H1 (cell line): Measurements from ENCODE around the gene TMEM151B. TPM values are rescaled to one million over a fixed set of nuclear protein-coding genes. Genes with fewer than 3 reads are reported as not detected.
A peak's percentile ranks its signal among the peaks of the same experiment; 100 is the strongest.

ENCODE experiments used
- CTCF ChIA-PET: fragments of 300-600 bp; sonication (Branson Sonifier 250); formaldehyde crosslinking; loops from one replicate; lab custom pipeline; 2021; ENCODE audit not compliant: partially characterized antibody; lab: Charles Lee
- POLR2A ChIA-PET: fragments of 300-600 bp; sonication (Branson Sonifier 250); formaldehyde crosslinking; loops from one replicate; lab custom pipeline; 2021; ENCODE audit warnings: inconsistent platforms; ENCODE audit not compliant: partially characterized antibody; lab: Charles Lee
- DNase-seq, 2 experiments: peaks; one replicate each; pipeline versions ENCODE4 v3.0.0 to v3.0.0-alpha.2; 2010 to 2022; ENCODE audit warnings: low spot score in 2 of 2, low read depth in 1 of 2, mixed read lengths in 1 of 2
- FAIRE-seq: peaks from 2 replicates; lab custom pipeline; 2011; peaks lifted over from hg19 to GRCh38; lab: Jason Lieb, UNC
- H2AFZ ChIP-seq: 2 replicates; pipeline ENCODE4 v1.8.1; 2012; ENCODE audit warnings: low read length, inconsistent platforms
- H2AK5ac ChIP-seq: 2 replicates; pipeline ENCODE4 v1.6.1; 2013; ENCODE audit warnings: low read depth, low read length
- H2BK120ac ChIP-seq: replicated peaks from 2 replicates; pipeline ENCODE3; 2013; ENCODE audit warnings: low read depth, low read length, inconsistent platforms
- H2BK12ac ChIP-seq: 2 replicates; pipeline ENCODE4 v1.6.1; 2013; ENCODE audit warnings: low read depth, low read length
- H2BK15ac ChIP-seq: 2 replicates; pipeline ENCODE4 v1.6.1; 2013; ENCODE audit warnings: low read length
- H2BK20ac ChIP-seq: 2 replicates; pipeline ENCODE4 v1.6.1; 2013; ENCODE audit warnings: low read length
- H2BK5ac ChIP-seq: 2 replicates; pipeline ENCODE4 v1.6.1; 2013; ENCODE audit warnings: low read depth, low read length
- H3K14ac ChIP-seq: 2 replicates; pipeline ENCODE4 v1.6.1; 2013; ENCODE audit warnings: inconsistent platforms; ENCODE audit not compliant: insufficient read length
- H3K18ac ChIP-seq: 2 replicates; pipeline ENCODE4 v1.6.1; 2013; ENCODE audit warnings: low read length; ENCODE audit errors: extremely low read depth
- H3K23ac ChIP-seq: 2 replicates; pipeline ENCODE4 v1.6.1; 2013; ENCODE audit warnings: inconsistent platforms; ENCODE audit not compliant: insufficient read length
- H3K23me2 ChIP-seq: 2 replicates; pipeline ENCODE4 v1.6.1; 2013; ENCODE audit warnings: low read depth, low read length
- H3K27ac ChIP-seq: 2 replicates; pipeline ENCODE4 v1.6.1; 2011; ENCODE audit warnings: low read depth, low read length, inconsistent platforms
- H3K27me3 ChIP-seq, 4 experiments: replicated peaks in 1 of 4; 1 replicate in 1 of 4; 2 replicates in 3 of 4; pipeline versions ENCODE4 v1.6.1 to v1.8.1; 2011 to 2013; ENCODE audit warnings: low read length in 3 of 4, mild to moderate bottlenecking in 3 of 4, inconsistent platforms in 2 of 4, mixed read lengths in 2 of 4, moderate library complexity in 1 of 4; ENCODE audit not compliant: control insufficient read depth in 3 of 4, insufficient read depth in 3 of 4; ENCODE audit errors: extremely low read depth in 1 of 4
- H3K36me3 ChIP-seq, 4 experiments: 2 replicates each; pipeline versions ENCODE4 v1.6.1 to v1.8.1; 2011 to 2013; ENCODE audit warnings: mild to moderate bottlenecking in 4 of 4, low read length in 3 of 4, moderate library complexity in 2 of 4, control low read depth in 1 of 4, inconsistent platforms in 1 of 4; ENCODE audit not compliant: insufficient read depth in 4 of 4, control insufficient read depth in 2 of 4
- H3K4ac ChIP-seq: replicated peaks from 2 replicates; pipeline ENCODE3; 2013; ENCODE audit warnings: low read length, low read depth, mixed read lengths, inconsistent platforms; ENCODE audit not compliant: insufficient read length
- H3K4me1 ChIP-seq, 4 experiments: replicated peaks in 1 of 4; 1 replicate in 1 of 4; 2 replicates in 3 of 4; pipeline versions ENCODE4 v1.6.1 to v1.8.1; 2011 to 2013; ENCODE audit warnings: low read length in 3 of 4, inconsistent platforms in 2 of 4, mixed read lengths in 1 of 4; ENCODE audit not compliant: insufficient read depth in 4 of 4, control insufficient read depth in 3 of 4
- H3K4me2 ChIP-seq, 2 experiments: 2 replicates each; pipeline versions ENCODE4 v1.6.1 to v1.8.1; 2011 to 2013; ENCODE audit warnings: low read depth in 2 of 2, low read length in 2 of 2, control low read depth in 1 of 2, inconsistent platforms in 1 of 2, mild to moderate bottlenecking in 1 of 2; ENCODE audit not compliant: insufficient read depth in 1 of 2
- H3K4me3 ChIP-seq, 4 experiments: fragments of 200-600, 300-600 bp in 1 of 4; sonication (generic), shearing (Covaris generic), sonication (Bioruptor Twin) in 1 of 4; 2 replicates each; pipeline versions ENCODE4 v1.5.1 to v1.8.1; 2011 to 2016; ENCODE audit warnings: low read length in 4 of 4, low read depth in 3 of 4, control low read depth in 2 of 4, inconsistent platforms in 2 of 4, mild to moderate bottlenecking in 2 of 4, mixed read lengths in 1 of 4, moderate library complexity in 1 of 4; ENCODE audit not compliant: insufficient read depth in 2 of 4; ENCODE audit errors: extremely low read depth in 1 of 4
- H3K56ac ChIP-seq: replicated peaks from 2 replicates; pipeline ENCODE3; 2013; ENCODE audit warnings: low read depth, mild to moderate bottlenecking, mixed read lengths, low read length, inconsistent platforms; ENCODE audit not compliant: insufficient read length
- H3K79me1 ChIP-seq: 2 replicates; pipeline ENCODE4 v1.6.1; 2013; ENCODE audit warnings: low read depth, low read length, control low read depth
- H3K79me2 ChIP-seq, 2 experiments: 2 replicates each; pipeline versions ENCODE4 v1.6.1 to v1.8.1; 2012 to 2013; ENCODE audit warnings: low read length in 2 of 2, mild to moderate bottlenecking in 2 of 2, inconsistent platforms in 1 of 2; ENCODE audit not compliant: insufficient read depth in 2 of 2, control insufficient read depth in 1 of 2
- H3K9ac ChIP-seq, 4 experiments: replicated peaks in 1 of 4; 1 replicate in 1 of 4; 2 replicates in 3 of 4; pipeline versions ENCODE4 v1.6.1 to v1.8.1; 2011 to 2013; ENCODE audit warnings: low read depth in 3 of 4, low read length in 3 of 4, control low read depth in 2 of 4, mild to moderate bottlenecking in 2 of 4, moderate library complexity in 2 of 4, inconsistent platforms in 1 of 4; ENCODE audit errors: extremely low read depth in 1 of 4
- H3K9me3 ChIP-seq, 2 experiments: 2 replicates each; pipeline versions ENCODE4 v1.6.1 to v1.8.1; 2012 to 2013; ENCODE audit warnings: mild to moderate bottlenecking in 2 of 2, moderate library complexity in 2 of 2, control low read depth in 1 of 2, inconsistent platforms in 1 of 2, low read depth in 1 of 2, low read length in 1 of 2, mixed read lengths in 1 of 2; ENCODE audit not compliant: insufficient read depth in 2 of 2
- H4K20me1 ChIP-seq, 2 experiments: replicated peaks in 1 of 2; 2 replicates each; pipeline versions ENCODE3 to v1.8.1; 2011 to 2013; ENCODE audit warnings: inconsistent platforms in 2 of 2, low read length in 2 of 2, mild to moderate bottlenecking in 1 of 2; ENCODE audit not compliant: insufficient read depth in 2 of 2, control insufficient read depth in 1 of 2
- H4K5ac ChIP-seq: 2 replicates; pipeline ENCODE4 v1.6.1; 2013; ENCODE audit warnings: low read length, low read depth, mixed read lengths, inconsistent platforms; ENCODE audit not compliant: insufficient read length
- H4K8ac ChIP-seq: 2 replicates; pipeline ENCODE4 v1.8.0; 2013; ENCODE audit warnings: mild to moderate bottlenecking, moderate library complexity, low read length, inconsistent platforms; ENCODE audit not compliant: insufficient read depth; ENCODE audit errors: extremely low read depth
- H4K91ac ChIP-seq: replicated peaks from 2 replicates; pipeline ENCODE3; 2013; ENCODE audit warnings: low read length, mixed read lengths, inconsistent platforms; ENCODE audit not compliant: insufficient read length
- CREB1 ChIP-seq: IDR thresholded peaks from 2 replicates; pipeline ENCODE4 v1.6.1; 2012; ENCODE audit warnings: inconsistent platforms
- KDM1A ChIP-seq: fragments of 200-600, 300-600 bp; sonication (generic); IDR thresholded peaks from 2 replicates; pipeline ENCODE4 v1.7.1; 2016; ENCODE audit warnings: mild to moderate bottlenecking, low read length, borderline replicate concordance
- POLR2A ChIP-seq, 2 experiments: IDR thresholded peaks; 1 replicate in 1 of 2; 2 replicates in 1 of 2; pipeline ENCODE4 v1.6.1; 2011; ENCODE audit warnings: low read depth in 2 of 2, low read length in 2 of 2, mild to moderate bottlenecking in 2 of 2; ENCODE audit errors: control extremely low read depth in 1 of 2
- POLR2AphosphoS5 ChIP-seq: IDR thresholded peaks from 2 replicates; pipeline ENCODE4 v1.6.1; 2011; ENCODE audit warnings: low read depth, low read length
- SAP30 ChIP-seq: fragments of 300-600 bp; sonication (generic); IDR thresholded peaks from 2 replicates; pipeline ENCODE4 v1.7.1; 2012; ENCODE audit warnings: low read length, moderate library complexity, mild to moderate bottlenecking, inconsistent platforms; ENCODE audit not compliant: insufficient read depth, insufficient replicate concordance
- WGBS, 2 experiments: shearing (Covaris generic) in 1 of 2; methylation state at CpG; one replicate each; pipeline versions ENCODE4 v1.1.6 to v1.1.7; 2013 to 2015; ENCODE audit warnings: low lambda C conversion rate in 2 of 2, mixed read lengths in 2 of 2, inconsistent platforms in 1 of 2, low coverage in 1 of 2, missing lambda C conversion rate in 1 of 2; ENCODE audit not compliant: insufficient replicate concordance in 2 of 2, insufficient coverage in 1 of 2, insufficient read length in 1 of 2; ENCODE audit errors: extremely low coverage in 1 of 2, missing lambda C conversion rate in 1 of 2; 5-methylcytosine and 5-hydroxymethylcytosine counted together
- polyA plus RNA-seq, 7 experiments: library from polyadenylated mRNA; depleted of rRNA in 3 of 7; stranded (reverse) in 5 of 7; unstranded in 2 of 7; fragments of >200 nt in 5 of 7; fragments of 200-250 nt in 2 of 7; gene quantifications; 1 replicate in 5 of 7; 2 replicates in 1 of 7; 4 replicates in 1 of 7; pipeline versions ENCODE4 v1.2.1 to v1.2.3, GENCODE V29; 2011 to 2013; ENCODE audit warnings: missing spikeins in 2 of 7, mixed read lengths in 2 of 7
- total RNA-seq: library from RNA; stranded (reverse); fragmentation: NEBNext Ultra II Directional; extraction: Animal tissue kit (Norgen Biotek cat#: 25700); gene quantifications from 2 replicates; pipeline ENCODE4 v1.2.1, GENCODE V29; 2021
- TF ChIP-seq, protein P1 (sequence below): IDR thresholded peaks from 2 replicates; pipeline ENCODE4 v1.6.1; 2012; ENCODE audit warnings: low read length, inconsistent platforms
- TF ChIP-seq, protein P2 (sequence below): IDR thresholded peaks from 2 replicates; pipeline ENCODE4 v1.6.1; 2011; ENCODE audit warnings: low read length, improper control_type of control experiment

Gene TMEM151B
- total and polyA plus RNA-seq, 2 of the 8 experiments (the other 6 are each of a cell fraction or from before 2014, with no cell fraction given) = 8.0 to 15.5 TPM

DNA sequence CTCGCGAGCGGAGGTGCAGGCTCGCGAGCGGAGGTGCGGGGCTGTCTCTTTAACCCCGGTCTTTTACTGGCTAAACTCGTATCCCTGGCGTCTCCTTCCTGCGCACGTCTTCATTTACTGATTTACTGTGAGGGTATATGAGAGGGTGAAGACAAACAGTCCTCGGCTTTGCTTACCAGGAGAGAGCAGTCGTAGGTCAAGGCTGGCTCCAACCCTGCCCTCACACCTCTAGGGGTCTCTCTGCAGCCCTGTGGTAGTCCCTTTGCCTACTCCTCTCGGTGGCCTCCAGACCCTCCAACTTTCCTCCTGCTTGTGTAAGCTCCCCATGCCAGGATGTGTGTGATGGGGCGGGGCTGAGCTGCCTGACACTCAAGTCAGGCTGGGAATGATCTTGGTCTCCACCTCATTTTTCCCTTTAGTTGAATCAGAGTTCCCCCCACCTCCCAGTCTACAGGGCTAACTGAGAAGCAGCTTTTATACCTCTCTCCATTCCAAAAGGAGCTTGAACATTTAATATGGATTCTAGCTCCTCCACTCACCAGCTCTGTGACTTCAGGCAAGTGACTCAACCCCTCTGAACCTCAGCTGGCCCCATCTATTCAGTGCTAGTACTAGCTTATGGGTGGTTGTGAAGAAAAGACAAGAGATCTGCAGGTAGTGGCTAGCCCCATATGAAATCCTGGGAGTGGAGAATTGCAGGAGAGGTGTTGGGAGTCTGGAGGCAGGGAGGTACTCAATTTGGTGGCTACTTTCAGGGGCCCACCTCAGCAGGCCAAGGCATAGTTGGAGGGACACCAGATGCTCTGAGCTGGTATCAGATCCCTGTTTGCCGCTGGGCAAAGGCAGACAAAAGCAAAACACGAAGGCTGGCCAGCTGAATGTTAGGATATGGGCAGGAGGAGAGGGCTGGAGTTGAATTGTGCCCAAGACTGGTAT, 46.0 kb upstream of the TMEM151B start:
- peak overlapping the region; percentile 65 to 90 (median 78) for H3K4me3 ChIP-seq
- H4K91ac ChIP-seq = peak overlapping the region; percentile 5
- H3K9me3 ChIP-seq = no peaks in the 10 kb centered on the region
- 0 out of 2 replicates have a peak overlapping the region, but pooled peaks have one; percentile 67 for H2BK15ac ChIP-seq
- H3K9ac ChIP-seq = peak overlapping the region in 3 of 4 experiments; percentile 41 to 67 (median 42); a peak in 5 of 7 replicates
- H2BK12ac ChIP-seq = peak overlapping the region; percentile 68; the same call in 1 of the 2 replicates
- H3K79me1 ChIP-seq = peaks cover 23% of the 10 kb centered on the region
- H2BK20ac ChIP-seq = no peak overlapping the region
- FAIRE-seq (no peak), DNase-seq (no peak)
- H3K56ac ChIP-seq = no peak overlapping the region
- H3K23ac ChIP-seq = no peak overlapping the region
- CTCF ChIA-PET = interaction anchor here (0.6 to 19.4 kb wide), 28 partner anchors 8 to 511 kb away, joined by 3 to 287 read pairs (median 6); partner anchors contain the start of genes HSP90AB1, MYMX, SLC35B2 and TMEM151B
- WGBS, 2 experiments = 12% methylated on average over 14 of the region's 18 CpGs; no CpG with 5 or more reads in 1 of the 2 experiments
- H3K14ac ChIP-seq = no peak overlapping the region
- no peak overlapping the region for H2AFZ ChIP-seq
- H3K4me2 ChIP-seq = peak overlapping the region; percentile 94 to 95
- H4K5ac ChIP-seq = peak overlapping the region; percentile 25
- H3K36me3 ChIP-seq = peaks cover 6 to 13% (median 7%) of the 10 kb centered on the region in 4 experiments; a peak in 5 of 8 replicates
- peaks cover 16% of the 10 kb centered on the region for H3K23me2 ChIP-seq
- H3K27ac ChIP-seq = no peak overlapping the region
- H4K8ac ChIP-seq = no peak overlapping the region
- peaks cover 30 to 38% of the 10 kb centered on the region in 2 experiments for H4K20me1 ChIP-seq
- H3K18ac ChIP-seq = peak overlapping the region; percentile 68; the same call in 1 of the 2 replicates
- peaks cover 15 to 48% (median 35%) of the 10 kb centered on the region in 4 experiments for H3K4me1 ChIP-seq
- H3K4ac ChIP-seq = peak overlapping the region; percentile 46
- H3K79me2 ChIP-seq = peaks cover 10 to 47% of the 10 kb centered on the region in 2 experiments; a peak in 3 of 4 replicates
- no peak overlapping the region for H2BK120ac ChIP-seq
- POLR2A ChIA-PET = interaction anchor here (0.9 to 21.0 kb wide), 15 partner anchors 11 to 88 kb away, joined by 3 to 477 read pairs (median 9); partner anchors contain the start of genes AARS2, HSP90AB1 and SLC35B2
- H2AK5ac ChIP-seq = no peak overlapping the region
- peak overlapping the region; percentile 26; the same call in 1 of the 2 replicates for H2BK5ac ChIP-seq
- no peaks in the 10 kb centered on the region for H3K27me3 ChIP-seq
- TF ChIP-seq KDM1A (no peak), CREB1 (0 out of 2 replicates have a peak, but pooled peaks have one; percentile 4), POLR2AphosphoS5 (0 out of 2 replicates have a peak, but pooled peaks have one; percentile 15), POLR2A (IDR thresholded peaks at IDR 0.05; ENCODE audit: control extremely low read depth in 1 of 2, low read depth in 2 of 2, low read length in 2 of 2) (peak in 1 of 2 experiments; percentile 60; a peak in 1 of 3 replicates), SAP30 (peak; percentile 85)
- TF ChIP-seq, protein P1, sequence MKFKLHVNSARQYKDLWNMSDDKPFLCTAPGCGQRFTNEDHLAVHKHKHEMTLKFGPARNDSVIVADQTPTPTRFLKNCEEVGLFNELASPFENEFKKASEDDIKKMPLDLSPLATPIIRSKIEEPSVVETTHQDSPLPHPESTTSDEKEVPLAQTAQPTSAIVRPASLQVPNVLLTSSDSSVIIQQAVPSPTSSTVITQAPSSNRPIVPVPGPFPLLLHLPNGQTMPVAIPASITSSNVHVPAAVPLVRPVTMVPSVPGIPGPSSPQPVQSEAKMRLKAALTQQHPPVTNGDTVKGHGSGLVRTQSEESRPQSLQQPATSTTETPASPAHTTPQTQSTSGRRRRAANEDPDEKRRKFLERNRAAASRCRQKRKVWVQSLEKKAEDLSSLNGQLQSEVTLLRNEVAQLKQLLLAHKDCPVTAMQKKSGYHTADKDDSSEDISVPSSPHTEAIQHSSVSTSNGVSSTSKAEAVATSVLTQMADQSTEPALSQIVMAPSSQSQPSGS = no peak
- TF ChIP-seq, protein P2, sequence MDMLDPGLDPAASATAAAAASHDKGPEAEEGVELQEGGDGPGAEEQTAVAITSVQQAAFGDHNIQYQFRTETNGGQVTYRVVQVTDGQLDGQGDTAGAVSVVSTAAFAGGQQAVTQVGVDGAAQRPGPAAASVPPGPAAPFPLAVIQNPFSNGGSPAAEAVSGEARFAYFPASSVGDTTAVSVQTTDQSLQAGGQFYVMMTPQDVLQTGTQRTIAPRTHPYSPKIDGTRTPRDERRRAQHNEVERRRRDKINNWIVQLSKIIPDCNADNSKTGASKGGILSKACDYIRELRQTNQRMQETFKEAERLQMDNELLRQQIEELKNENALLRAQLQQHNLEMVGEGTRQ = no peak
